HL-60 (cell line): ENCODE data around the gene ZNF587.
"Not testable (repeated sequence)": the region's sequence is repeated elsewhere in the genome, so short reads cannot be mapped to it uniquely, and the experiment has no call there.

Experiments used
- DNase-seq, 2 experiments: peaks; one replicate each; pipeline ENCODE4 v3.0.0-alpha.2; 2010 to 2020; ENCODE audit warnings: low read depth in 1 of 2, low spot score in 1 of 2
- H3K27ac ChIP-seq: fragments of 250-450 bp; sonication (Bioruptor Pico); replicated peaks from 2 replicates; pipeline ENCODE4 v1.5.1; 2020; ENCODE audit warnings: mild to moderate bottlenecking, moderate library complexity
- H3K27me3 ChIP-seq: fragments of 250-450 bp; sonication (Bioruptor Pico); 2 replicates; pipeline ENCODE4 v1.5.1; 2021; ENCODE audit warnings: mild to moderate bottlenecking, moderate library complexity; ENCODE audit not compliant: insufficient read depth, poor library complexity, severe bottlenecking
- H3K4me3 ChIP-seq: replicated peaks from 2 replicates; pipeline ENCODE4 v1.5.1; 2011; ENCODE audit warnings: mild to moderate bottlenecking, control low read depth, low read length; ENCODE audit not compliant: insufficient read depth
- GABPA ChIP-seq: IDR thresholded peaks from 2 replicates; pipeline ENCODE4 v1.6.1; 2012; ENCODE audit warnings: low read depth
- POLR2AphosphoS5 ChIP-seq: IDR thresholded peaks from 2 replicates; pipeline ENCODE4 v1.6.1; 2012; ENCODE audit warnings: low read depth
- SPI1 ChIP-seq: IDR thresholded peaks from 2 replicates; pipeline ENCODE4 v1.6.1; 2012; ENCODE audit warnings: low read depth, mild to moderate bottlenecking, borderline replicate concordance
- TF ChIP-seq, protein P1 (sequence below): IDR thresholded peaks from one replicate; pipeline ENCODE4 v1.5.1; 2011; ENCODE audit warnings: low read length, control low read depth, inconsistent platforms; ENCODE audit not compliant: insufficient read depth
- TF ChIP-seq, protein P2 (sequence below): IDR thresholded peaks from 2 replicates; pipeline ENCODE4 v1.6.1; 2012; ENCODE audit warnings: low read depth; ENCODE audit not compliant: insufficient replicate concordance

ZNF587 gene

DNA sequence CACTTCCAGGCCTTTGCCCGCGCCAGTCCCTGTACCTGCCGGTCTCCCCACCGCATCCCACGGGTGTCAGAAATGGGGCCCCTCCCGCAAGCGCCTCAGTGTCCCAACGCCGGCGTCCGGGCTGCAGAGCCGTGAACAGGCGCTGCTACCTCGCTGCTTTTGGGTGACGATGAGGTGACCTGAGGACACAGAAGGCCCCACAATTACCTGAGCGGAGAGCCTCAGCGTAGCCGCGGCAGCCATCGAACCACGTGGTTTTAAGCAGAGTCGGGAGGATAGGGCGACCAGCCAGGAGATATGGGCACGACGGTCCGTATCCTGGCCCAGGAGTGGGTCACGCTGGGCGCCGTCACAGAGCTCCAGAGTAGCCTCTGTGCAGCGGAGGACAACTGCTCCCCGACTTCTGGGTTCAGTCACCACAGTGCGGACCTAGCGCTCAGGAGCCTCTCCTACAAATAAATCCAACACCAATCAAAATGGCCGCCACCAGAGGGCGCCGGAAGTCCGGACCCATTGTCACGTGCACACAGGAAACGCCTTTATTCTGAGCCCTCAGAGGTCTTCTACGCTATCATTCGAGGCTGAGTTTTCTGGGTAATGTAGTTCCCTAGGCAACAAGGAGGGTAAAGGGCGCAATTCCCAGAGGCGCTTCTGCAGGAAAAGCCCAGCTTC lies 39.0 kb downstream of the ZNF587 start, which contains the start of gene ZNF814:
TSS of gene ZNF814 (minus strand) at position 478 of the 672 bp plus-strand sequence. CDS start at position 243, 235 bp downstream.
- H3K27ac ChIP-seq: peak within 1 kb of the TSS; percentile 92
- peak within 1 kb of the TSS; percentile 85 for H3K4me3 ChIP-seq
- no peaks in the 10 kb centered on the region for H3K27me3 ChIP-seq
- peak; percentile 82 to 94 for DNase-seq
- TF ChIP-seq GABPA (peak; percentile 96), SPI1 (no peak), POLR2AphosphoS5 (peak; percentile 87)
- TF ChIP-seq, protein P1, sequence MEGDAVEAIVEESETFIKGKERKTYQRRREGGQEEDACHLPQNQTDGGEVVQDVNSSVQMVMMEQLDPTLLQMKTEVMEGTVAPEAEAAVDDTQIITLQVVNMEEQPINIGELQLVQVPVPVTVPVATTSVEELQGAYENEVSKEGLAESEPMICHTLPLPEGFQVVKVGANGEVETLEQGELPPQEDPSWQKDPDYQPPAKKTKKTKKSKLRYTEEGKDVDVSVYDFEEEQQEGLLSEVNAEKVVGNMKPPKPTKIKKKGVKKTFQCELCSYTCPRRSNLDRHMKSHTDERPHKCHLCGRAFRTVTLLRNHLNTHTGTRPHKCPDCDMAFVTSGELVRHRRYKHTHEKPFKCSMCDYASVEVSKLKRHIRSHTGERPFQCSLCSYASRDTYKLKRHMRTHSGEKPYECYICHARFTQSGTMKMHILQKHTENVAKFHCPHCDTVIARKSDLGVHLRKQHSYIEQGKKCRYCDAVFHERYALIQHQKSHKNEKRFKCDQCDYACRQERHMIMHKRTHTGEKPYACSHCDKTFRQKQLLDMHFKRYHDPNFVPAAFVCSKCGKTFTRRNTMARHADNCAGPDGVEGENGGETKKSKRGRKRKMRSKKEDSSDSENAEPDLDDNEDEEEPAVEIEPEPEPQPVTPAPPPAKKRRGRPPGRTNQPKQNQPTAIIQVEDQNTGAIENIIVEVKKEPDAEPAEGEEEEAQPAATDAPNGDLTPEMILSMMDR: no peak
- TF ChIP-seq, protein P2, sequence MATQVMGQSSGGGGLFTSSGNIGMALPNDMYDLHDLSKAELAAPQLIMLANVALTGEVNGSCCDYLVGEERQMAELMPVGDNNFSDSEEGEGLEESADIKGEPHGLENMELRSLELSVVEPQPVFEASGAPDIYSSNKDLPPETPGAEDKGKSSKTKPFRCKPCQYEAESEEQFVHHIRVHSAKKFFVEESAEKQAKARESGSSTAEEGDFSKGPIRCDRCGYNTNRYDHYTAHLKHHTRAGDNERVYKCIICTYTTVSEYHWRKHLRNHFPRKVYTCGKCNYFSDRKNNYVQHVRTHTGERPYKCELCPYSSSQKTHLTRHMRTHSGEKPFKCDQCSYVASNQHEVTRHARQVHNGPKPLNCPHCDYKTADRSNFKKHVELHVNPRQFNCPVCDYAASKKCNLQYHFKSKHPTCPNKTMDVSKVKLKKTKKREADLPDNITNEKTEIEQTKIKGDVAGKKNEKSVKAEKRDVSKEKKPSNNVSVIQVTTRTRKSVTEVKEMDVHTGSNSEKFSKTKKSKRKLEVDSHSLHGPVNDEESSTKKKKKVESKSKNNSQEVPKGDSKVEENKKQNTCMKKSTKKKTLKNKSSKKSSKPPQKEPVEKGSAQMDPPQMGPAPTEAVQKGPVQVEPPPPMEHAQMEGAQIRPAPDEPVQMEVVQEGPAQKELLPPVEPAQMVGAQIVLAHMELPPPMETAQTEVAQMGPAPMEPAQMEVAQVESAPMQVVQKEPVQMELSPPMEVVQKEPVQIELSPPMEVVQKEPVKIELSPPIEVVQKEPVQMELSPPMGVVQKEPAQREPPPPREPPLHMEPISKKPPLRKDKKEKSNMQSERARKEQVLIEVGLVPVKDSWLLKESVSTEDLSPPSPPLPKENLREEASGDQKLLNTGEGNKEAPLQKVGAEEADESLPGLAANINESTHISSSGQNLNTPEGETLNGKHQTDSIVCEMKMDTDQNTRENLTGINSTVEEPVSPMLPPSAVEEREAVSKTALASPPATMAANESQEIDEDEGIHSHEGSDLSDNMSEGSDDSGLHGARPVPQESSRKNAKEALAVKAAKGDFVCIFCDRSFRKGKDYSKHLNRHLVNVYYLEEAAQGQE: peak; percentile 69

- not testable (repeated sequence) for H3K27ac ChIP-seq, H3K27me3 ChIP-seq, H3K4me3 ChIP-seq, DNase-seq
These were observed 41.0 kb downstream of the ZNF587 start for GRCh38 chr19:57890706-57891105.

GRCh38 chr19:57900311-57900710 lies 50.7 kb downstream of the ZNF587 start:
- H3K27me3 ChIP-seq: no peaks in the 10 kb centered on the region
- TF ChIP-seq SPI1: no peak
- no peak for TF ChIP-seq GABPA
- no peak for TF ChIP-seq POLR2AphosphoS5
- TF ChIP-seq, protein P1: no peak
- TF ChIP-seq, protein P2: no peak
- no peak for DNase-seq
- H3K4me3 ChIP-seq: no peak overlapping the region
- no peak overlapping the region for H3K27ac ChIP-seq

GRCh38 chr19:57903618-57904184 lies 54.0 kb downstream of the ZNF587 start:
- H3K4me3 ChIP-seq: no peak overlapping the region
- no peaks in the 10 kb centered on the region for H3K27me3 ChIP-seq
- TF ChIP-seq GABPA: no peak
- no peak overlapping the region for H3K27ac ChIP-seq
- DNase-seq: no peak

DNA sequence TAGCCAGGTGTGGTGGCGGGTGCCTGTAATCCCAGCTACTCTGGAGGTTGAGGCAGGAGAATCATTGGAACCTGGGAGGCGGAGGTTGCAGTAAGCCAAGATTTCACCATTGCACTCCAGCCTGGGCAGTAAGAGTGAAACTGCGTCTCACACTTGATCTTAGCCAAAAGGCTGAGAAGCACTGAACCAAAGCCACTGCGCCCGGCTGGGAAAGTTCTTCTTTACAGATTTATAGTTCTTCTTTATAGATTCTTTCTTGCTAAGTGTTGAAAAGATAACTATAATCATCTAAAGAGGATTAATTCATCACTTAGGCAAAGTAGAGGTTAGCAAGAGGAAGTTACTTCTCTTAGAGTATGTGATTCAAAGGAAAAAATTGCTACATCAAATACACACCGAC lies 55.6 kb downstream of the ZNF587 start:
- H3K4me3 ChIP-seq: no peak overlapping the region
- H3K27ac ChIP-seq: no peak overlapping the region
- H3K27me3 ChIP-seq: no peaks in the 10 kb centered on the region
- no peak for DNase-seq
- TF ChIP-seq, protein P2: no peak
